A673 (cell line): Measurements from ENCODE around the gene ALPK3. TPM values are rescaled to one million over a fixed set of nuclear protein-coding genes. Genes with fewer than 3 reads are reported as not detected.

Experiments used
- BruUV-seq: library from RNA; stranded (reverse); fragments of 400-500 nt; replicated peaks from 2 replicates; lab custom pipeline; 2021; lab: Mats Ljungman, UMichigan
- CTCF ChIA-PET: fragments of 300-600 bp; sonication (Branson Sonifier 250); formaldehyde crosslinking; loops from one replicate; lab custom pipeline; 2022; ENCODE audit warnings: antibody characterized with exemption; lab: Charles Lee
- POLR2A ChIA-PET: fragments of 300-600 bp; sonication (Branson Sonifier 250); formaldehyde crosslinking; loops from one replicate; lab custom pipeline; 2022; ENCODE audit warnings: antibody characterized with exemption; ENCODE audit not compliant: low non-redundant PET; lab: Charles Lee
- DNase-seq: peaks from one replicate; pipeline ENCODE4 v3.0.0-alpha.2; 2015; ENCODE audit warnings: low spot score
- H3K27ac ChIP-seq: fragments of 200-600 bp; sonication (generic); 2 replicates; pipeline ENCODE4 v1.5.1; 2016; ENCODE audit warnings: mixed run types, low read depth, mild to moderate bottlenecking, mixed read lengths, antibody characterized with exemption, low read length; ENCODE audit not compliant: poor library complexity, severe bottlenecking
- H3K27me3 ChIP-seq: fragments of 200-600 bp; sonication (generic); replicated peaks from 2 replicates; pipeline ENCODE4 v1.6.1; 2017; ENCODE audit warnings: mixed run types, low read depth, mild to moderate bottlenecking, mixed read lengths, antibody characterized with exemption, low read length; ENCODE audit not compliant: insufficient read depth, poor library complexity
- H3K36me3 ChIP-seq: fragments of 200-600 bp; sonication (generic); 2 replicates; pipeline ENCODE4 v1.6.1; 2016; ENCODE audit warnings: mixed run types, mild to moderate bottlenecking, mixed read lengths, antibody characterized with exemption, low read length; ENCODE audit not compliant: insufficient read depth, poor library complexity, severe bottlenecking
- H3K4me1 ChIP-seq: fragments of 200-600 bp; sonication (generic); 2 replicates; pipeline ENCODE4 v1.6.1; 2017; ENCODE audit warnings: mixed run types, mild to moderate bottlenecking, mixed read lengths, antibody characterized with exemption, low read length; ENCODE audit not compliant: insufficient read depth, poor library complexity, severe bottlenecking
- H3K4me3 ChIP-seq: fragments of 200-600 bp; sonication (generic); 2 replicates; pipeline ENCODE4 v1.5.1; 2016; ENCODE audit warnings: low read depth, mixed run types, mild to moderate bottlenecking, mixed read lengths, low read length; ENCODE audit not compliant: poor library complexity, severe bottlenecking
- H3K9me3 ChIP-seq: fragments of 200-600 bp; sonication (generic); 2 replicates; pipeline ENCODE4 v1.6.1; 2016; ENCODE audit warnings: mixed run types, low read depth, mild to moderate bottlenecking, mixed read lengths, antibody characterized with exemption, low read length; ENCODE audit not compliant: poor library complexity, severe bottlenecking
- EZH2 ChIP-seq: fragments of 200-600 bp; sonication (generic); IDR thresholded peaks from 2 replicates; pipeline ENCODE4 v1.6.1; 2017; ENCODE audit warnings: borderline replicate concordance, low read depth, mild to moderate bottlenecking, mixed read lengths, antibody characterized with exemption, low read length; ENCODE audit not compliant: poor library complexity, severe bottlenecking
- intact Hi-C: fragments of 100-400 bp; cut with micrococcal nuclease; formaldehyde crosslinking; loops from one replicate; pipeline ENCODE4 v1.10.0; 2022; ENCODE audit not compliant: unreplicated experiment
- total RNA-seq: library from RNA; stranded (reverse); gene quantifications from 2 replicates; pipeline ENCODE4 v1.2.3, GENCODE V29; 2021
- TF ChIP-seq, protein P1 (sequence below): fragments of 300-800, 200-600 bp; sonication (generic); conservative IDR thresholded peaks from 2 replicates; pipeline ENCODE4 v1.5.1; 2017; ENCODE audit warnings: low read depth, mild to moderate bottlenecking, antibody characterized with exemption, low read length, moderate library complexity, mixed read lengths

ALPK3 gene
- total RNA-seq, 1 experiment from 2014 or later = 0.67 TPM

GRCh38 chr15:84832448-84833040 is 15.4 kb downstream of the ALPK3 start:
- TF ChIP-seq EZH2 = no peak
- TF ChIP-seq, protein P1, sequence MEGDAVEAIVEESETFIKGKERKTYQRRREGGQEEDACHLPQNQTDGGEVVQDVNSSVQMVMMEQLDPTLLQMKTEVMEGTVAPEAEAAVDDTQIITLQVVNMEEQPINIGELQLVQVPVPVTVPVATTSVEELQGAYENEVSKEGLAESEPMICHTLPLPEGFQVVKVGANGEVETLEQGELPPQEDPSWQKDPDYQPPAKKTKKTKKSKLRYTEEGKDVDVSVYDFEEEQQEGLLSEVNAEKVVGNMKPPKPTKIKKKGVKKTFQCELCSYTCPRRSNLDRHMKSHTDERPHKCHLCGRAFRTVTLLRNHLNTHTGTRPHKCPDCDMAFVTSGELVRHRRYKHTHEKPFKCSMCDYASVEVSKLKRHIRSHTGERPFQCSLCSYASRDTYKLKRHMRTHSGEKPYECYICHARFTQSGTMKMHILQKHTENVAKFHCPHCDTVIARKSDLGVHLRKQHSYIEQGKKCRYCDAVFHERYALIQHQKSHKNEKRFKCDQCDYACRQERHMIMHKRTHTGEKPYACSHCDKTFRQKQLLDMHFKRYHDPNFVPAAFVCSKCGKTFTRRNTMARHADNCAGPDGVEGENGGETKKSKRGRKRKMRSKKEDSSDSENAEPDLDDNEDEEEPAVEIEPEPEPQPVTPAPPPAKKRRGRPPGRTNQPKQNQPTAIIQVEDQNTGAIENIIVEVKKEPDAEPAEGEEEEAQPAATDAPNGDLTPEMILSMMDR = no peak
- Histone ChIP-seq H3K36me3 (no peaks in the 10 kb centered on the region), H3K27ac (no peak overlapping the region), H3K27me3 (no peaks in the 10 kb centered on the region), H3K9me3 (no peaks in the 10 kb centered on the region), H3K4me3 (no peak overlapping the region), H3K4me1 (no peaks in the 10 kb centered on the region)
- ChIA-PET CTCF (no interaction called here), POLR2A (no interaction called here)
- intact Hi-C loops = no loop called here
- no TSS peak for BruUV-seq
- no peak for DNase-seq

DNA sequence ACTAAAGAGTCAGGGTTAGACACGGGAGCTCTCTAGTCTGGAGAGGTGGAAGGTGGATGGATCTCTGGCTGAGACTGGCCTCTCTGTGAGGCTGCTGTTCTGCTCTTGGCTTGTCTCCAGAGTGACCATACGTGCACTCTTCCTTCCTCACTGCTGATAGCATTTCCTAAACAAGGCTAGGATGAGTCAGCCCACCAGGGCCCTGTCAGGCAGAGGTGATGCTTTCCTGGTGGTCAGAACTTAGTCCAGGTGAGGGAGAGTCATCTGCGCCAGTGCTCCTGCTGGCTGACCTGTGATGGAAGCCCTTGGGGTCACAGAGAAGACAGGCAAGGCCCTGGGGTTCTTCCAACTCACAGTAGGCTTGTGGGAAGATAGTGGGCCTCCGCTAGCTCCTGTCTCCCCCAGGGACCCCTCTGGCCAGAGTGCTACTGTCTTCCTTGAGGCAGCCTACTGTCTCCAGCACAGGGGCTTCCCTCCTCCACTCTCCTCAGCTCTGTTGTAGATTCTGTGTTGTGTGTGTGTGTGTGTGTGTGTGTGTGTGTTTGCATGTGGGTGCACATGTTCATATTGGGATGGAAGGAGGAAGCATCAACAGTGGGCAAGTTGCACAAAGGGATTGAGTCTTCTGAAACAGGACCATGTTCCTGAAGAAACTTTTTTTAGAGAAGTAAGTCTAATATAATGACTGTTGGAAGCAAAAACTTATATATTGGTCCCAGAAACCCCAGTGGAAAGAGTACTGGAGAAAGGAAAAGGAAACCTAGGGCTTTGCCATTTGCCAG is 16.5 kb downstream of the ALPK3 start:
- no peaks in the 10 kb centered on the region for H3K4me1 ChIP-seq
- no peak for TF ChIP-seq EZH2
- TF ChIP-seq, protein P1 = no peak
- ChIA-PET CTCF (no interaction called here), POLR2A (no interaction called here)
- H3K27ac ChIP-seq = no peak overlapping the region
- BruUV-seq = no TSS peak
- intact Hi-C loops = no loop called here
- DNase-seq = no peak
- no peak overlapping the region for H3K4me3 ChIP-seq
- no peaks in the 10 kb centered on the region for H3K9me3 ChIP-seq
- no peaks in the 10 kb centered on the region for H3K36me3 ChIP-seq
- no peaks in the 10 kb centered on the region for H3K27me3 ChIP-seq

DNA sequence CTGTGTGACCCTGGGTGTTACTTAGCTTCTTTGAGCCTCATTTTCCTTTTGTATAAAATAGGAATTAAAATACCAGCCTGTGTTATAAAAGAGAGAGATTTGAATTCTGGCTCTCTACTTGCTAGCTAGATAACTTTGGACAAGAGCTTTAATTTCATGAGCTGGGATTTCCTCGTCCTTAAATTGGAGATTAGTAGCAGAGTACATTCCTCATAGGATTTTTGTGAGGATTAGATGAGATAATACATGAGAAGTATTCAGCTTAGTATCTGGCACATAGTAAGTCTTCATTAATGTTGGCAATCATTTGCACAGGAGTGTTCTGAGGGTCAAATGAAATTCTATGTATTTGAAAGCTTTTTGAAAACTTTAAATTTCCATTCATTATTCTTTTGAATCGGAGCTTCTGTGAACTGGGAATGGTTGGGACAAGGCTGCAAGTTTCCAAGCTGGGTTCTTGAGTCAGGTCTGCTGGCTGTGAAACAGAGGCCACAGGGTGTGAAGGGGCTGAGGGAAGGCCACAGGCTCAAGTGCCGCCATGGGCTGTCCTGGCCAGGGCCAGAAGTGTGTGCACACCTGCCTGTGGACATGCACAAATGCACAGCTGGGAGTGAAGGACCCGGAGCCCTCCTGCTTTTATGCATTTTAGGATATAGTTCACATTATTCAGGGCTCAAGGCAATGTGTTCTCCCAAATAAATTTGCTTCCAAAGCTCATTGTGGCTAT is 17.2 kb downstream of the ALPK3 start:
- no peaks in the 10 kb centered on the region for H3K9me3 ChIP-seq
- H3K4me3 ChIP-seq = no peak overlapping the region
- no peak for DNase-seq
- no peaks in the 10 kb centered on the region for H3K27me3 ChIP-seq
- H3K27ac ChIP-seq = no peak overlapping the region
- POLR2A ChIA-PET = no interaction called here
- CTCF ChIA-PET = no interaction called here
- no peaks in the 10 kb centered on the region for H3K4me1 ChIP-seq
- no peak for TF ChIP-seq EZH2
- TF ChIP-seq, protein P1 = no peak
- H3K36me3 ChIP-seq = no peaks in the 10 kb centered on the region
- intact Hi-C loops = no loop called here
- no TSS peak for BruUV-seq
